ENCODE measurements around the gene SLC25A10. TPM values are rescaled to one million over a fixed set of nuclear protein-coding genes. Genes with fewer than 3 reads are reported as not detected.
"Not testable (repeated sequence)": the region's sequence is repeated elsewhere in the genome, so short reads cannot be mapped to it uniquely, and the experiment has no call there.

SLC25A10 gene
- total RNA-seq, 1 donor from 2014 or later: 11.1 TPM

GRCh38 chr17:81719410-81720266, 7.6 kb downstream of the SLC25A10 start:
- peak; percentile 68 for DNase-seq (ENCODE audit: low read depth)

DNA sequence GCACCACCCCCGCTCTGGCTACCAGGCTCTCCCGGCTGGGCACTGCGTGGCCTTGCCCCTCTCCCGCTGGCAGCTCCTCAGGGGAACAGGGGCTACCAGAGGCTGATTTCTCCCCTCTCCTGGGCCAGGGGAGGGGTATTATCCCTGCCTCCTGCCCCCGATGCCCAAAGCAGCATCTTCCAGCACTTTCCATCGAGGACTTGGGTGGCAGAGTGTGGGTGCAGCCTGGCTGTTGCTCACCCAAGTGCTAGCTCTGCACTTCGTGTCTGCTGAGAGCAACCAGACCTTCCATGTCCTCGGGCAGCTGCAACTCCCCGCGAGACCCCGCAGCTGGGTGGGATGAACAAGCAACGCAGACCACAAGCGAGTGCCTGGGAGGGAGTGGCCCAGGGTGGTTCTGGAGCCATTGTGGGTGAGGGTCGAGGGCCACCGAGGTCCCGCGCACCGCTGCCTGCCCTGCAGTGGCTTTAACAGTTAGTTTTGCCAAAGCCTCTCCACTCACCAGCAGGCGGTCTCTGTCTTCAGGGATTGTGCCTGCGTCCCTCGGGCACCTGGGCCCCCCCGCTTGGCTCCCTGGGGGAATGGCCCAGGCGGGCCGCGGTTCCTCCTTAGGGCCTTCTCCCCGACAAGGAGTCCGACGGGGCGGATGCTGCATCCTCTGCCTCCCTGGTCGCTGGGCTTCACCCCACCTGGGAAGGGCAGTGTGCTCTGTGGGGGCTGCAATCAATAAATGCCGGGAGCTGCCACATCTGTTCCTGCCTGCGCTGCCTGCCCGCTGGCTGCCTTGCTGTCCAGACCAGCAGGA, 8.4 kb downstream of the SLC25A10 start:
- no peak for DNase-seq (ENCODE audit: low read depth)

GRCh38 chr17:81722184-81723120, 10.4 kb downstream of the SLC25A10 start:
- DNase-seq (ENCODE audit: low read depth): peak; percentile 86

GRCh38 chr17:81723651-81724209, 11.6 kb downstream of the SLC25A10 start:
- DNase-seq (ENCODE audit: low read depth): peak; percentile 61

GRCh38 chr17:81725439-81725838, 13.4 kb downstream of the SLC25A10 start:
- no peak for DNase-seq (ENCODE audit: low read depth)

DNA sequence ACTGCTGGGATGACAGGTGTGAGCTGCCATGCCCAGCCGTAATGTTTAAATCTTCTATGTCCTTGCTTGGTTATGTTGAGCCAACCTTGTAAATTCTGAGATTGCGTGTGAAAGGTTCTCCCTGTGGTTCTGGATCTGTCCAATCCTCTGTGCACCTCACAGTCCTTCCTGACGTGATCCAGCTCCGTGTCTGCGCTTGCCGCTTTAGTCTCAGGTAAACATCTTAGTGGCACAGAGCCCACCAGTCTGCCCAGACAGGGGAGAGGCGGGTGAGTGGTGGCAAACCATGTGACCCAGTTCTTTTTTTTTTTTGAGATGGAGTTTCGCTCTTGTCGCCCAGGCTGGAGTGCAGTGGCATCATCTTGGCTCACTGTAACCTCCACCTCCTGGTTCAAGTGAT, 13.9 kb downstream of the SLC25A10 start:
- no peak for DNase-seq (ENCODE audit: low read depth)

GRCh38 chr17:81727324-81728031, 15.4 kb downstream of the SLC25A10 start:
- DNase-seq (ENCODE audit: low read depth): no peak

GRCh38 chr17:81733507-81734404, 21.7 kb downstream of the SLC25A10 start:
- DNase-seq (ENCODE audit: low read depth): peak; percentile 84

DNA sequence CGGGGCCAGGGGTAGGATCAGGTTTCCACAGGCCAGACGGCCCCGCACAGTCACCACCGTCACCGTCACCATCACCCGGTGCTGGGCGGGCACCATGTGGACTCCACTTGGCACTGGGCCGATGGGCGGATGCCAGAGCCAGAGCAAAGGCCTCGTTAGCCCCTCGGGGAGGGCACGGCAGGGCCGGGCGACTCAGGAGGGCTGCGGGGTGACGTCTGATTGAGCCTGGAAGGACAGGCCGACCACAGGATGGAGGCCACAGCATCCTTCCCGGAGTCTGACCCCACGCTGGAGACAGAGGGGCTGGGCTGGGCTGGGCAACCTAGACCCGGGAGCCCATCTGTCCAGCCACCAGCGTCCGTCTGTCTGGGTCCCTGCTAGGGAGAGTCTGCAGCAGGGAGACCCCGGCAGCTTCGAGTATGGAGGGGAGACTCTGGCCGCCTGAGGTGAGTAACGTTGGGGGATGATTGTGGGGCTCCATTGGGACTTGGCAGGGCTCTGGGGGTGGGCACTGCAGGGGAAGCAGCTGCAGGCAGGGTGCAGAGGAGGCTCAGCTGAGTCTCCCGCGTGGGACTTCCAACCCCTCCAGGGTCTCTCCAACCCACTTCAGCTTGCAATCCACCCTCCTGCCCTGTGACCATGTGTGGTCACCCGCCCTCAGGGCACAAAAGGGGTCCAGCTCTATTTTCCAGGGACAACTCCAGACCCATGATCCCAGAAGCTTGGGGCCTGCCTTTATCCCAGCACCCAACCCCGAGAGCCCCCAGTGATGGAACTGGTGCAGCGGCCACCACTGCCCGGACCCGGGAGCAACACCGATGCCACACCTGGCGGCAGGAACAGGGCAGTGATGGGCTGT, 22.6 kb downstream of the SLC25A10 start:
- no peak for DNase-seq (ENCODE audit: low read depth)

GRCh38 chr17:81735264-81736102, 23.4 kb downstream of the SLC25A10 start:
- peak; percentile 50 for DNase-seq (ENCODE audit: low read depth)

DNA sequence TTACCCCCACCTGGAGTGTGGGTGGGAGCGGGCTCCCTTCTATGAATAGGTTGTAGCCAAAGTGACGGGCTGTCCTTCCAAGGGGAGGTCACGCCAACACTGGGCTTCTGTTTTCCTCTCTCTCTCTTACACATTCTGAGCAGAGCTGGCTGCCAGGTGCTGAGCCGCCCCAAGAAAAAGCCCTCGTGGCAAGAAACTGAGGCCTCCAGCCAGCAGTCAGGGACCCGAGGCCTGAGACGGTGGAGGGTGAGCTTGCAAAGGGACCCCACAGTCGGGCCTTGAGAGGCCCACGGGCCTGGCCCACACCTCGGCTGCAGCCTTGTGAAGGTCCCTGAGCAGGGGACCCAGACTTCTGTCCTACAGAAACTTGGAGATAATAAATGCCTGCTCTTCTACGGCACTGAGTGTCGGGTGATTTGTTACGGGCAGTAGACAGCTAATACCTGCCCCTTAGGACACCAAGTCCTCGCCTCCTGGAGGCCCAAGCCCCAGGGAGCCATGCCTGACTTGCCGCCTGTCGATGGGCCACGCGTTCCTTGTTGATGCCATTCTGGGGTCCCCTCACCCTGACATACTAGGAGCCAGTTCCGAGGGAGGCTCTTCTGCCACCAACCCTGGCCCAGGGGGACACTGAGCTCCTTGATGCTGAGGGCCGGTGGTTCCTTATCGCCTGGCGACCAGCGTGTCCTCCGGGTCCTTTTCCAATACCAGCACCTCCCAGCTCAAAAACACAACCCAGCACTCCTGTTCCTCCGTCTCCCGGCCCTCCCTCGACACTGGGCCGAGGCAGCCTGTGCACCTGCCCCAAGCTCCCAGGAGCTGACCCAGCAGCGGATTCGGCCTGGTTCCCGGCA, 26.1 kb downstream of the SLC25A10 start:
- no peak for DNase-seq (ENCODE audit: low read depth)

DNA sequence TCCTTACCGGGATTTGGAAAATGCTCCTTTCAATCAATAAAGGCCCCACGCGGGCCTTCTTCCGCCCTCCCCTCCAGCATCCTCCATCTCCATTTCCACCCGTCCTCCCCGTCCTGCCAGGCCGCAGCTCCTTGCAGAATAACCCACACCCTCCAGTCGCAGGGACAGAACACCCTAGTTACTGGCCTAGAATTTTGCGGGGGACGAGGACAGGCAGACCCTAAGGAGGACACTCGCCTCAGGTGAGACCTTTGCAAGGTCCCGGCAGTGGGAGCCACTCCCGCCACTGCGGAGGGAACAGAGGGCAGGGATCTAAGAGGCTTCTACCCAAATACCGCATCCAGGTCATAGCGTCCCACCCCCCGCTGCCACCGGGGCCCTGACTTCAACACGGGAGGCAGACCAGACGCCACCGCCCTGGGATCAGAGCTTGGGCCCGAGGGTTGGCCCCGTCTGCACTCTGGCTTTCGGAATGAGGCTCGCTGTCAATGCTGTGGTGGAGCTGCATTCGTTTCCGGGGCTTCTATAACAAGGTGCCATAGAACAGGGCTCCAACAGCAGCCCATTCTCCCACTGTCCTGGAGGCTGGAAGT, 26.8 kb downstream of the SLC25A10 start:
- no peak for DNase-seq (ENCODE audit: low read depth)

- not testable (repeated sequence) for DNase-seq (ENCODE audit: low read depth)
Observed at GRCh38 chr17:81739593-81739992, 27.5 kb downstream of the SLC25A10 start.

DNA sequence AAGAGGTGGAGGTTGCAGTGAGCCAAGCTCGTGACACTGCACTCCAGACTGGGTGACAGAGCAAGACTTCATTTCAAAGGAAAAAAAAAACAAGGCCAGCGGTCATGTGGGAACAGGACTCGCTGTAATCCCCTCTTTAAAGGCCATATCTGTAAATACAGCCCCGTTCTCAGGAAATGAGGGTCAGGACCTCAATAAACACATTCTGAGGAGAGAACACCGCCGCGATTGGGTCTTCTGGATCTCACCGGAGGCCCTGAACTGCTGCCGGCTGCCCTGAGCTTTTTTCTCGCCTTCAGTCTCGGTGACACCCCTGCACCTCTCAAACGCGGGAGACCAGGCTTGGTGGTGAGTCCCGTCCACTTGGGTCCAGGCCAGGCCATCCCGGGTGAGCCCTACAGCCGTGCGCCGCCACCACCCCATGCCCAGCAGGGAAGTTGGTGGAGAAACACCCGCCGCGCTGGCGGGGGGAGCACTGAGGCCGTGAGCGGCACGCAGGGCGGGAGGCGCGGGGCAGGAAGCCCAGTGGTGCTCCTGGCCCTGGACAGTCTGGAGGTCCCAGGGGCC, 28.4 kb downstream of the SLC25A10 start:
- no peak for DNase-seq (ENCODE audit: low read depth)

- no peak for DNase-seq (ENCODE audit: low read depth)
Observed at GRCh38 chr17:81741049-81741593, 29.0 kb downstream of the SLC25A10 start.

Measured in myocyte (in vitro differentiated cells).